ENCODE data around the gene ZHX3.

Gene ZHX3

GRCh38 chr20:41151134-41151869 lies 166.2 kb downstream of the ZHX3 start:
- DNase-seq (ENCODE audit: low spot score): no peak
- no peak for TF ChIP-seq CTCF (IDR thresholded peaks at IDR 0.05; ENCODE audit: extremely low read depth, missing control alignments)

- DNase-seq (ENCODE audit: low spot score): no peak
Measured at GRCh38 chr20:41150664-41151063, 166.9 kb downstream of the ZHX3 start.

DNA sequence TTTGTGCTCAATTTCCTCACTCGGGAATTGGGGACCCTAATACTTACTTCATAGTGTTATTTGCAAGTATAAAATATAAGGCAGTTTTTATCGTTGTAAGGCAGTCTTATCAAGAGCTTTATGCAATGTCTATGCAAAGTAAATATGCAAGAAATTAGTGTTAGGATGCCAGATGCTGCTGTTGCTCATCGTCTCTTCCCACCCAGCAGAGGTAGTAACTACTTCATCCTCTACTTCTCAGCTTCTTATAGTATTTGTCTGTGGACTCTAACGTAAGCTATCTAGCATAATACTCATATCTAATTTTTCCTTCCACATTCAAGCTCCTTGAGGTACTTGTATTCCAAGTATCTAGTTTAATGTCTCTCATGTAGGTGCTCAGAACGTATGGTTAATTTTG lies 168.6 kb downstream of the ZHX3 start:
- no peak for DNase-seq (ENCODE audit: low spot score)
- TF ChIP-seq CTCF (IDR thresholded peaks at IDR 0.05; ENCODE audit: extremely low read depth, missing control alignments): no peak

More at GRCh38 chr20:41150664-41151063, 166.9 kb downstream of the ZHX3 start:
- no peak for TF ChIP-seq CTCF (IDR thresholded peaks at IDR 0.05; ENCODE audit: extremely low read depth, missing control alignments)

- no peak for DNase-seq (ENCODE audit: low spot score)
- no peak for TF ChIP-seq CTCF (IDR thresholded peaks at IDR 0.05; ENCODE audit: extremely low read depth, missing control alignments)
Measured at GRCh38 chr20:41147767-41148191, 169.8 kb downstream of the ZHX3 start.

DNA sequence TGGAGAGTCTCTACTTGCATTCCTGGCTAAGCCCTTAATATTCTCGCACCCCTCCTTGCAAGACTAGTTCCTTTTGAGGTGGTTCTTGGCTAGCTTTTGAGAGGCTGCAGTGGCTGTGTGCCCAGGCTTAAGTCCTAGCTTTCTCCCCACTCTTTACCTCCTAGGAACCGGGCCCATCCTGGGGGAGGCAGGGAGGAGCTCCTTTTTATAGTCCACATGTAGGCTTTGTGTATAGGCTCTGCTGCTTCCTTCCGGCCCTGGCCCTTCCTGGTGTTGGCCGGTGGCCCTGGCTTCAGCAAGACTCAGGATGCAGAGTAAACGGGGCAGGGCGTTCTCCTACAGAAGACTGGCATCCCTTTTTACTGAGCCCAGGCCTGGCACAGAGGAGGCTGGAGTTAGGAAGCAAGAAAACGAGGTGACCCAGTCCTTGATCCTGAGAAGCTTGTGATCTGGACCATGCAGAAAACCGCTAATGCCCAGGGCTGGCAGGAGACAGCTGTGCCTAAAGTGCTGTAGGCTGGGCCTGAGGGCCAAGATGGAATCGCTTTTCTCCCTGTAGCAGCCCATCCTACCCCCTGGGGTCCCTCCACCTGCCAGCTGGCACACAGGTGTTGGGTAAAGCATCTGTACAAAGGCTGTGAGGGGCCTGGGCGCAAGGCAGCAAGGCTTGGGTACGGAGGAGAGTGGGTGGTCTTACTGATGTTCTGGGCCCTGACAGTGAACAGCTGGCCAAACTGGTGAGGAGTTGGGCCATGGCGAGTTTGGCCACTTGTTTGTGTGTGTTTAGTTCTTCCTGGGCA lies 171.5 kb downstream of the ZHX3 start:
- TF ChIP-seq CTCF (IDR thresholded peaks at IDR 0.05; ENCODE audit: extremely low read depth, missing control alignments): no peak
- no peak for DNase-seq (ENCODE audit: low spot score)

DNA sequence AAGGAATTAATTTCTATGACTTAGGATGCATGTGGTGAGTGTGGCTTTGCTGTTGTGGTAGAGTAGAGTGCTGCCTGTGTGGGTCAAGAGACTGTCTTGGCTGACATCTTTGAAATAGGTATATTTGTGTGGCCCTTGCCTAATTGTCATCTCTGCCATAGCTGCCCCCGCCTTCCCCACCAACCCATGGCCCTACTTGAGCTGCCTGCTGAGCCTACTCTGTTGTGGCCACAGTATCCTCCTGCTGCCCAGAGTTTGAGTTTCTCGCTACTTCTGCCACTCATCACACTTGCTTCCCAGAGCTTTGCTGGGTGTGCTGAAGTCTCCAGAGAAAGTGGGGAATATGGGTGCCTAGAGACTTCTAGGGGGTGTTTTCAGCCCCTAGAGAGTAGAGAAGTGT lies 172.2 kb downstream of the ZHX3 start:
- TF ChIP-seq CTCF (IDR thresholded peaks at IDR 0.05; ENCODE audit: extremely low read depth, missing control alignments): no peak
- DNase-seq (ENCODE audit: low spot score): no peak

GRCh38 chr20:41143354-41143753 lies 174.2 kb downstream of the ZHX3 start:
- TF ChIP-seq CTCF (IDR thresholded peaks at IDR 0.05; ENCODE audit: extremely low read depth, missing control alignments): no peak
- DNase-seq (ENCODE audit: low spot score): no peak

All from GM20000 (cell line).